GM19043 (cell line): ENCODE data around the gene ABCA8.
"Not testable (repeated sequence)": the region's sequence is repeated elsewhere in the genome, so short reads cannot be mapped to it uniquely, and the experiment has no call there.

Experiments used
- ATAC-seq: cut with Tn5 transposase; IDR thresholded peaks from one replicate; pipeline ENCODE4 v1.9.1; 2021; ENCODE audit warnings: low read depth; ENCODE audit not compliant: unreplicated experiment

Gene ABCA8, protein sequence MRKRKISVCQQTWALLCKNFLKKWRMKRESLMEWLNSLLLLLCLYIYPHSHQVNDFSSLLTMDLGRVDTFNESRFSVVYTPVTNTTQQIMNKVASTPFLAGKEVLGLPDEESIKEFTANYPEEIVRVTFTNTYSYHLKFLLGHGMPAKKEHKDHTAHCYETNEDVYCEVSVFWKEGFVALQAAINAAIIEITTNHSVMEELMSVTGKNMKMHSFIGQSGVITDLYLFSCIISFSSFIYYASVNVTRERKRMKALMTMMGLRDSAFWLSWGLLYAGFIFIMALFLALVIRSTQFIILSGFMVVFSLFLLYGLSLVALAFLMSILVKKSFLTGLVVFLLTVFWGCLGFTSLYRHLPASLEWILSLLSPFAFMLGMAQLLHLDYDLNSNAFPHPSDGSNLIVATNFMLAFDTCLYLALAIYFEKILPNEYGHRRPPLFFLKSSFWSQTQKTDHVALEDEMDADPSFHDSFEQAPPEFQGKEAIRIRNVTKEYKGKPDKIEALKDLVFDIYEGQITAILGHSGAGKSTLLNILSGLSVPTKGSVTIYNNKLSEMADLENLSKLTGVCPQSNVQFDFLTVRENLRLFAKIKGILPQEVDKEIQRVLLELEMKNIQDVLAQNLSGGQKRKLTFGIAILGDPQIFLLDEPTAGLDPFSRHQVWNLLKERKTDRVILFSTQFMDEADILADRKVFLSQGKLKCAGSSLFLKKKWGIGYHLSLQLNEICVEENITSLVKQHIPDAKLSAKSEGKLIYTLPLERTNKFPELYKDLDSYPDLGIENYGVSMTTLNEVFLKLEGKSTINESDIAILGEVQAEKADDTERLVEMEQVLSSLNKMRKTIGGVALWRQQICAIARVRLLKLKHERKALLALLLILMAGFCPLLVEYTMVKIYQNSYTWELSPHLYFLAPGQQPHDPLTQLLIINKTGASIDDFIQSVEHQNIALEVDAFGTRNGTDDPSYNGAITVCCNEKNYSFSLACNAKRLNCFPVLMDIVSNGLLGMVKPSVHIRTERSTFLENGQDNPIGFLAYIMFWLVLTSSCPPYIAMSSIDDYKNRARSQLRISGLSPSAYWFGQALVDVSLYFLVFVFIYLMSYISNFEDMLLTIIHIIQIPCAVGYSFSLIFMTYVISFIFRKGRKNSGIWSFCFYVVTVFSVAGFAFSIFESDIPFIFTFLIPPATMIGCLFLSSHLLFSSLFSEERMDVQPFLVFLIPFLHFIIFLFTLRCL (N-terminal part only)

GRCh38 chr17:68955181-68955841, at the start of gene ABCA8:
Gene ABCA8, minus strand, starts transcription at chr17:68955392. Its CDS starts 13,358 bp downstream, at chr17:68942034.
- no peak for ATAC-seq

DNA sequence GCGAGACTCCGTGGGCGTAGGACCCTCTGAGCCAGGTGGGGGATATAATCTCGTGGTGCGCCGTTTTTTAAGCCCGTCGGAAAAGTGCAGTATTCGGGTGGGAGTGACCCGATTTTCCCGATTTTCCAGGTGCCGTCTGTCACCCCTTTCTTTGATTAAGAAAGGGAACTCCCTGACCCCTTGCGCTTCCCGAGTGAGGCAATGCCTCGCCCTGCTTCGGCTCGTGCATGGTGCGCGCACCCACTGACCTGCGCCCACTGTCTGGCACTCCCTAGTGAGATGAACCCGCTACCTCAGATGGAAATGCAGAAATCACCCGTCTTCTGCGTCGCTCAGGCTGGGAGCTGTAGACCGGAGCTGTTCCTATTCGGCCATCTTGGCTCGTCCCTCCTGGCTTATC, 49.6 kb upstream of the ABCA8 start:
- not testable (repeated sequence) for ATAC-seq

GRCh38 chr17:68999743-69000142, 44.6 kb upstream of the ABCA8 start:
- ATAC-seq: not testable (repeated sequence)

DNA sequence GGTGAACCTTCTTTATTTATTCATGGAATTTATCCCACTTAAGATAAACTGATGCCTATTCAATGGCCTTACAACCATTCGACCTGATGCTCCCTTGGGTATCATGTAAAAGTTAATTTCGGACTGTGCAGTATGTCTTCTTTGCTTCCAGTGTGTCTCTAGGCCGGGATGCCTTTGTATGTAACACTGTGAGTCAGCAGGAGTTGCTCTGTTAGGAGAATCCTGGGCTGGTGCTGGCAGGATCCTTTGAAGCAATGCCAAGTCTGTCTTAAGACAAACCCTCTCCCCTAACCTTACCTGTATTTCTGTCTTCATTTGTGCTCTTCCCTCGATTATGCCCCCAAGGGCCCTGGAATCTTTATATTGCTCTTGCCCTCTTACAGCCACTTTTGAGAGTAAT, 37.9 kb upstream of the ABCA8 start:
- ATAC-seq: no peak

DNA sequence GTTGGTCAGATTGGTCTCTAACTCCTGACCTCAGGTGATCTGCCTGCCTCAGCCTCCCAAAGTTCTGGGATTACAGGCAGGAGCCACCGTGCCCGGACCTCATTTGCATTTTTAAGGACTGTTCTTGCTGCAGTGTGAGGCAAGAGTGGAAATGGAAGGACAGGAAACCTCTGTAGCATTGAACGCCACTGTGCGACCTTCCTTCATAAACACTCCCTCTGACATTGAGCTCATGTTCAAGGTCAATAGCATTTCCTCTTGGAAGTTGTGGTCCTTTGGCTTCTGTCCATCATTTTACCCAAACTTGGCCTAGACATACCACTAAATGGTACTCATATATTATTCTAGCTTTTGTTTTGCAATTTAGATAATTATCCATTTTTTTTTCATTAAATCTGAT, 32.8 kb upstream of the ABCA8 start:
- ATAC-seq: no peak

DNA sequence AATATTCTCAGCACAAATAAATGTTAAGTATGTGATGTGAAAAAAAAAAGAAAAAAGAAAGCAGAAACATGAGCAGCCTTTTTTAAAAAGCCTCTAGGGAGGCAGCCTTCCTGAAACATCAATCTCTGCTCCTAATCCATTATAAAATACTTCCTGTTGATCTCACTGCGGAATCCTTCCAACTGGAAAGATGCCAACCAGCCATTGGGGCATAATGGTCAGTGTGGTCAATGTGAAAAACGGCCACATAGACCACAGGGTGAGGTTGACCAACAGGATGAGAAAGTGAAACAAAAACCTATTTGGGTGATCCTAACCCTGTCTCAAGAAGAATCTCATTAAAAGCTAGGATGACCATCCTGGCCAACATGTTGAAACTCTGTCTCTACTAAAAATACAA, 26.1 kb upstream of the ABCA8 start:
- peak; percentile 61 for ATAC-seq

GRCh38 chr17:68973098-68973846, 18.1 kb upstream of the ABCA8 start:
- no peak for ATAC-seq

GRCh38 chr17:68972119-68972704, 17.0 kb upstream of the ABCA8 start:
- no peak for ATAC-seq

GRCh38 chr17:68969101-68969500, 13.9 kb upstream of the ABCA8 start:
- ATAC-seq: no peak

- ATAC-seq: no peak
Measured at GRCh38 chr17:68963958-68964357, 8.8 kb upstream of the ABCA8 start.

DNA sequence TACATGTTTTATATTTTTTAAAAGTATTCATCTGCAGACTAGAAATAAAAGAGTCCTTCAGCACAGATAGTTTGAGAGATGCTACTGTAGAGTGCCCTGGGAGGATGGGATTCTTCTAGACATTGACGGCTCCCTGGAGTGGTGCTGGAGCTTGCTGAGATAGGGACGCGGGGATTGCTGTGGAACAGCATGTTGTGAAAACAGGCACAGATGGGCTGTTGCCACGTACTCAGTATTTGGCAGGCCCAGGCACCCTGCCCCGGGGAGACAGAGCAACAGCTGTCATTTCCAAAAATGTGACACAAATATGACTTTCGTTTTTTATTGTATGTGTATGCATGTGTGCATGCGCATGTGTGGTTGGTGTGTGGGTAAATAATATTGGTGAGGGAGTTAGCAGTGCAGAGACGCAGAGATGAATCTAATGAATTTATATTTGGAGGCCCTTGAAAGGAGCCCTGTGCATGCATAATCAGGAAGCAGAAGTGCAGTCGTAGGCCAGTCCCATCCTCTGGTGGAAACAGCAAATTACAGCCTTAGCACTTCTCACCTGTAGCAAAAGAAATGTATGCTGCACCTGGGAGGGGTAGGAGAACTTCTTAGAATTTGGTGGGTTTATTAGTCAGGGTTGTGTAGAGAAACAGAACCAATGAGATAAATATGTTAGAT, 6.2 kb upstream of the ABCA8 start:
- ATAC-seq: no peak

DNA sequence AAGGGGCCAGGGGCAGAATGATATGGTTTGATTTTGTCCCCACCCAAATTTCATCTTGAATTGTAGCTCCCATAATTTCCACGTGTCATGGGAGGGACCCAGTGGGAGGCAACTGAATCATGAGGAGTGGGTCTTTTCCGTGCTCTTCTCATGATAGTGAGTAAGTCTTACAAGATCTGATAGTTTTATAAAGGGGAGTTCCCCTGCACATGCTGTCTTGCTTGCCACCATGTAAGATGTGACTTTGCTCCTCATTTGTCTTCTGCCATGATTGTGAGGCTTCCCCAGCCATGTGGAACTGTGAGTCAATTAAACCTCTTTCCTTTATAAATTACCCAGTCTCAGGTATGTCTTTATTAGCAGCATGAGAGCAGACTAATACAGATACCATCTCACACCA, 3.9 kb upstream of the ABCA8 start:
- not testable (repeated sequence) for ATAC-seq

DNA sequence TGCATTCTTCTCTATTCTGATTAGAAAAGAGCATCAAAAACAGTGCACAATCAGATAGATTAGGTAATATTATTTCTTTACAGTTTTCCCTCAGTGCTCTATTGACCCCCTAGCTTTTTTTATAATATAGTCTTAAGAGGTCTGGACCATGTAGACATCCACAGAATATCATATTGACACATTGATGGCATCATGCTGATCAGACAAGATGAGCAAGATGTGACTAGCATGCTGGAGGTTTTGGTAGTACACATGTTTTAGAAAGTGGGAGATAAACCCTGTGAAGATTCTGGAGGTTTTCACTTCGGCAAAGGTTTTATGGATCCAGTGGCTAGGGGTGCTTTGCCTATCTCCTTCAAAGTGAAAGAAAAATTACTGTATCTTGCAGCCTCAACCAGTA, 2.8 kb upstream of the ABCA8 start:
- no peak for ATAC-seq

GRCh38 chr17:68954146-68954896, 871 bp downstream of the ABCA8 start:
- ATAC-seq: no peak

DNA sequence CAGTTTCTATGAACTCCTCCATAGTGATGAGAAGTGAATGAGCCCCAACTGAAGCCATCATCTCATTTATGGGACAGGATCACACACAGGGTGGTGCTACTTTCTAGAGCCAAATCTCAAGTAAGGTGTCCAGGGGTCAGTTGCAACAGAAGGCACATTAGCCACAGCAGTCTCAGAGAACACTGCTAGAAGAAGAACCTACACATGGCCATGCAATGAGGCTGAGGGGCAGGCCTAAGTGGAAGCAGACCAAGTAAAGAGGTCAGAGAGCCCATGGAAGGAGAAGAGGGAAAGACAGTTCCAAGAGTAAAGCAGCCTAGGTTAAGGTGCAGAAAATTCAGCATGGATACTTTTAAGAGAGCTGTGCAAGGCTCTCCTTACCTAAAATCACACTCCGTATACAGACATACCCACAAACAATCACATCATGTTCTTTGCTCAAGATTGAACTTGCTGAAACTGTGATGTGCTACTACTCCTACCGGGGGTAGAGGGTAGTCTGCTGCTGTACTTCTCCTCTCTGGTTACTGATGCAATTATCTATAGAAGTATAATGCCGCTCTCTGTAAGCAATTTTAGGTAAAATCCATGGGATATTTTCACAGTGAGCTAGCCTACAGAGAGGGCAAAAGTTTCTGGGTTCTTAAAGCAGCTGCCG, 1.7 kb downstream of the ABCA8 start:
- no peak for ATAC-seq

DNA sequence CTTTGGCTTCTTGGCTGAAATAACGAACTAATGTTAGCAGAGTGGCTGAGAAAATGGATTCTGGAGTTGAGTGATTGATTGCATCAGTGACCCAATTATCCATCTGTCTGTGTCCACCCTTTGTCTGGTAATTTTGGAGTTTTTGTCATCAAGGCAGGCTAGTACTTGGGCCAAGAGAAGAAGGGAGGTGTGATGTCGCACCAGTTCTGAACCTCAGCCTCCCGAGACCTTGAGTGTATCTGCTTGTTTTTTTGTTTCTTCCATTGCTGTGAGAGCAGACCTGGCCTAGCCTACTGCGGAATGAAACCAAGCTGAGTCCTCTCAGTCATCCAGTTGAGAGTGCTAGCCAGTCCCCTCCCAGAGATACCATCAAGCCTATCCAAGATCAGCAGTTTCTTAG, 4.5 kb downstream of the ABCA8 start:
- ATAC-seq: no peak

DNA sequence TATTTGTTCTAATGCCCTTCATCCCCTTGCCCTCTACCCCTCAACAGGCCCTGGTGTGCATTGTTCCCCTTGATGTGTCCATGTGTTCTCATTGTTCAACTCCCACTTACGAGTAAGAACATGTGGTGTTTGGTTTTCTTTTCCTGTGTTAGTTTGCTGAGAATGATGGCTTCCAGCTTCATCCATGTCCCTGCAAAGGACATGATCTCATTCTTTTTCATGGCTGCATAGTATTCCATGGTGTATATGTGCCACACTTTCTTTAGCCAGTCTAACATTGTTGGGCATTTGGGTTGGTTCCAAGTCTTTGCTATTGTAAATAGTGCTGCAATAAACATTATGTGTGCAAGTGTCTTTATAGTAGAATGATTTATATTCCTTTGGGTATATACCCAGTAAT, 7.3 kb downstream of the ABCA8 start:
- not testable (repeated sequence) for ATAC-seq
